ENCODE measurements around the gene RAP1GAP.

RAP1GAP gene

GRCh38 chr1:21559788-21560567 is 109.2 kb downstream of the RAP1GAP start:
- TF ChIP-seq, protein P1, sequence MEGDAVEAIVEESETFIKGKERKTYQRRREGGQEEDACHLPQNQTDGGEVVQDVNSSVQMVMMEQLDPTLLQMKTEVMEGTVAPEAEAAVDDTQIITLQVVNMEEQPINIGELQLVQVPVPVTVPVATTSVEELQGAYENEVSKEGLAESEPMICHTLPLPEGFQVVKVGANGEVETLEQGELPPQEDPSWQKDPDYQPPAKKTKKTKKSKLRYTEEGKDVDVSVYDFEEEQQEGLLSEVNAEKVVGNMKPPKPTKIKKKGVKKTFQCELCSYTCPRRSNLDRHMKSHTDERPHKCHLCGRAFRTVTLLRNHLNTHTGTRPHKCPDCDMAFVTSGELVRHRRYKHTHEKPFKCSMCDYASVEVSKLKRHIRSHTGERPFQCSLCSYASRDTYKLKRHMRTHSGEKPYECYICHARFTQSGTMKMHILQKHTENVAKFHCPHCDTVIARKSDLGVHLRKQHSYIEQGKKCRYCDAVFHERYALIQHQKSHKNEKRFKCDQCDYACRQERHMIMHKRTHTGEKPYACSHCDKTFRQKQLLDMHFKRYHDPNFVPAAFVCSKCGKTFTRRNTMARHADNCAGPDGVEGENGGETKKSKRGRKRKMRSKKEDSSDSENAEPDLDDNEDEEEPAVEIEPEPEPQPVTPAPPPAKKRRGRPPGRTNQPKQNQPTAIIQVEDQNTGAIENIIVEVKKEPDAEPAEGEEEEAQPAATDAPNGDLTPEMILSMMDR (IDR thresholded peaks at IDR 0.05; ENCODE audit: low read depth, low read length), result no peak
- H3K4me3 ChIP-seq (ENCODE audit: low read depth, low read length), result no peak overlapping the region

DNA sequence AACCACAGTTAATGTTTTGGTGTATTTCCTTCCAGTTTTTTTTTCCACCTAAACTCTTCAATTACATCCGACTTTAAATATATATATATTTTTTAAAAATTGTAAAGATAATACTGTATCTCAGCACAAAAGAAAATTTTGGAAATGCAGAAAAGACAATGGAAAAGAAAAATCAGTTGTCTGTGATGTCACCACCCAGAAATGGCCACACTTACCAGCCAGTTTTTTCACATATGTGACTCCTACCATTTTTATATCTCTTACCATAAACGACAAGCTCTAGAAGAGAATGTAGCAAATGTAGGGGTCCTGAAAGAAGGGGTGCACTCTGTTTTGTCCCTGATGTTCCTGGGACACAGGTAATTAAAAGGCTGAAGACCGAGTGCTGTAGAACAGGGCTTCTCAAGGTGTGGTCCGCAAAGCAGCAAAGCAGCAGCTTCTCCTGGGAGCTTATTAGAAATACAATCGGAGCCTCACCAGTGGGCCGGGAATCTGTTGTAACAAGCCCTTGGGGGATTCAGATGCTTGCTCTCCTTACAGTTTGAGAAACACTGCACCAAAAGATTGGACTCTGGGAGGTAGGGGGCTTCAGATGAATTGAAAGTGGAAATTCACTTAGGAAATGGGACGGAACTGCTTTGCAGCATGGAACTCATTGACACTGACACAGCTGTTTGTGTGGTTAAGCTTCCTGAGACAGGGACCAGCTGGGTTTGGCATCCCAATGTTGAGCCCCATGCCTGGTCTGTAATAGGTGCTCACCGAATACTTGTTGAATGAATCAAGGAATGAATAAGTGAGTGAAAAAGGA is 115.8 kb downstream of the RAP1GAP start:
- TF ChIP-seq, protein P1 (IDR thresholded peaks at IDR 0.05; ENCODE audit: low read depth, low read length), result no peak
- peak overlapping the region; percentile 51 for H3K4me3 ChIP-seq (ENCODE audit: low read depth, low read length)

DNA sequence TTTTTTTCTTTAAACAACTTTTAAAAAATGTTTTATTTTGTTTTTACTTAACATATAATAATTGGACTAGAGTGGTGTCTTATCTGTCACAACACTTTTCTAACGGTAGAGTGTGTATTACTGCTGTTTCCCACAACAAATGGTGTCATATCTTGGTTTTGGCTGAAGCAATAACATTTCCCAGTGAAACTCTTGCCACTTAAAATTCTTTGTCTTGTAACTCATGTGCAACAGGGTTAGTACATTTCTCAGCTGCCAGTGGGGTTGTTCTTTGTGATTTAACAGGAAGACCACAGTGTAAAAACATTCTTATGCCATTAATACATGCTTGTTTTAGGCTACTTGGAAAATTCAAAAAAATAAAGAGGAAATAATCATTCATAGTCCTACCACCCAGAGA is 116.4 kb downstream of the RAP1GAP start:
- no peak overlapping the region for H3K4me3 ChIP-seq (ENCODE audit: low read depth, low read length)

GRCh38 chr1:21550866-21551475 is 118.2 kb downstream of the RAP1GAP start:
- TF ChIP-seq, protein P1 (IDR thresholded peaks at IDR 0.05; ENCODE audit: low read depth, low read length), result no peak

More for the DNA sequence above, 116.4 kb downstream of the RAP1GAP start:
- TF ChIP-seq, protein P1 (IDR thresholded peaks at IDR 0.05; ENCODE audit: low read depth, low read length), result no peak

GRCh38 chr1:21550097-21550496 is 119.1 kb downstream of the RAP1GAP start:
- no peak overlapping the region for H3K4me3 ChIP-seq (ENCODE audit: low read depth, low read length)
- TF ChIP-seq, protein P1 (IDR thresholded peaks at IDR 0.05; ENCODE audit: low read depth, low read length), result no peak

More at GRCh38 chr1:21550866-21551475, 118.2 kb downstream of the RAP1GAP start:
- H3K4me3 ChIP-seq (ENCODE audit: low read depth, low read length), result no peak overlapping the region

- TF ChIP-seq, protein P1 (IDR thresholded peaks at IDR 0.05; ENCODE audit: low read depth, low read length), result no peak
- no peak overlapping the region for H3K4me3 ChIP-seq (ENCODE audit: low read depth, low read length)
Measured at GRCh38 chr1:21547876-21548275, 121.3 kb downstream of the RAP1GAP start.
